Kidney epithelial cell (primary cell): ENCODE measurements around the gene GRK3. TPM values are rescaled to one million over a fixed set of nuclear protein-coding genes. Genes with fewer than 3 reads are reported as not detected.

Experiments
- DNase-seq: peaks from one replicate; pipeline ENCODE4 v3.0.0-alpha.2; 2010; ENCODE audit warnings: low read depth
- H3K27me3 ChIP-seq: 2 replicates; pipeline ENCODE4 v1.6.0; 2011; ENCODE audit warnings: low read length; ENCODE audit not compliant: control insufficient read depth, insufficient read depth
- H3K36me3 ChIP-seq: 2 replicates; pipeline ENCODE4 v1.5.1; 2011; ENCODE audit warnings: low read length; ENCODE audit not compliant: control insufficient read depth, insufficient read depth
- H3K4me3 ChIP-seq: 2 replicates; pipeline ENCODE4 v1.5.1; 2011; ENCODE audit warnings: low read depth, mild to moderate bottlenecking, control low read depth, low read length
- CTCF ChIP-seq: IDR thresholded peaks from 2 replicates; pipeline ENCODE4 v1.5.1; 2011; ENCODE audit warnings: mild to moderate bottlenecking, moderate library complexity, low read length, control low read depth, inconsistent platforms; ENCODE audit not compliant: insufficient read depth, poor library complexity, severe bottlenecking
- total RNA-seq: library from RNA; depleted of rRNA; stranded (reverse); fragments of >200 nt; gene quantifications from 2 replicates; pipeline ENCODE4 v1.2.3, GENCODE V29; 2015

The GRK3 gene
- total RNA-seq, 1 donor from 2014 or later: 5.8 TPM

- DNase-seq: no peak
- no peaks in the 10 kb centered on the region for H3K36me3 ChIP-seq
- TF ChIP-seq CTCF: no peak
Measured at GRCh38 chr22:25656724-25657123, 92.2 kb downstream of the GRK3 start.

GRCh38 chr22:25658633-25659032 is 94.2 kb downstream of the GRK3 start:
- Histone ChIP-seq H3K4me3 (no peak overlapping the region), H3K36me3 (no peaks in the 10 kb centered on the region), H3K27me3 (no peaks in the 10 kb centered on the region)
- TF ChIP-seq CTCF: no peak
- DNase-seq: no peak

More at GRCh38 chr22:25656724-25657123, 92.2 kb downstream of the GRK3 start:
- Histone ChIP-seq H3K27me3 (no peaks in the 10 kb centered on the region), H3K4me3 (no peak overlapping the region)

GRCh38 chr22:25659413-25659812 is 94.9 kb downstream of the GRK3 start:
- DNase-seq: no peak
- no peak for TF ChIP-seq CTCF
- H3K4me3 ChIP-seq: no peak overlapping the region
- H3K36me3 ChIP-seq: no peaks in the 10 kb centered on the region
- H3K27me3 ChIP-seq: no peaks in the 10 kb centered on the region

- Histone ChIP-seq H3K4me3 (no peak overlapping the region), H3K36me3 (no peaks in the 10 kb centered on the region), H3K27me3 (no peaks in the 10 kb centered on the region)
- TF ChIP-seq CTCF: no peak
- no peak for DNase-seq
Measured at GRCh38 chr22:25660336-25660735, 95.9 kb downstream of the GRK3 start.

- Histone ChIP-seq H3K4me3 (no peak overlapping the region), H3K27me3 (no peaks in the 10 kb centered on the region), H3K36me3 (no peaks in the 10 kb centered on the region)
- no peak for TF ChIP-seq CTCF
- no peak for DNase-seq
Measured at GRCh38 chr22:25661073-25661472, 96.6 kb downstream of the GRK3 start.

- no peak for DNase-seq
- TF ChIP-seq CTCF: no peak
Measured at GRCh38 chr22:25663654-25664053, 99.2 kb downstream of the GRK3 start.

More at GRCh38 chr22:25663654-25664053, 99.2 kb downstream of the GRK3 start:
- no peaks in the 10 kb centered on the region for H3K27me3 ChIP-seq
- no peak overlapping the region for H3K4me3 ChIP-seq
- no peaks in the 10 kb centered on the region for H3K36me3 ChIP-seq
